ENCODE results near the gene LZTR1. TPM values are rescaled to one million over a fixed set of nuclear protein-coding genes. Genes with fewer than 3 reads are reported as not detected.

The LZTR1 gene
- total and polyA plus RNA-seq, 2 of the 8 experiments (the other 6 are each of a cell fraction or from before 2014, with no cell fraction given) = 22.3 to 31.0 TPM

DNA sequence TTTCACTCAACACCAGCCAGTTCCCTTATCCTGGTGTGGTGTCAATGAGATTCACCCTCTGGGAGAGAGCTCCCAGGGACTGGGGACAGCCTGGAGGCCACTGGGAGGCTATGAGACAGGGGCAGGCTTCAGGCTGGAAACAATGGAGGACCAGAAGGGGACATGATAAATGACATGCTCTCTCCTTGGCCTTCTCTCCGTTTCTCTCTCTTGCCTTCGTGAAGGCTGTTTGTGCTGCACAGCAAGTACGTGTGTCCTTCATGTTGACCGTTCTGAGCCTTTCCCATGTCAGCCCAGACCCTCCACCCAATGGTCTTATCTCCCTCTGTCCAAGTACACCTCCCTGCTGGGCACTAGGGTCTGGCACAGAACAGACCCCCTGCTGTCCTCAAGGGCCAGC lies 1.6 kb upstream of the LZTR1 start:
- Histone ChIP-seq H3K79me1 (ENCODE audit: low read depth, low read length) (no peaks in the 10 kb centered on the region), H2AFZ (ENCODE audit: low read length) (no peak overlapping the region), H3K36me3 (ENCODE audit: control insufficient read depth in 2 of 4, insufficient read depth in 4 of 4, low read length in 3 of 4) (no peaks in the 10 kb centered on the region), H3K18ac (ENCODE audit: extremely low read depth, low read length) (no peak overlapping the region), H2BK120ac (replicated peaks; ENCODE audit: low read depth, low read length) (no peak overlapping the region), H3K4ac (replicated peaks; ENCODE audit: insufficient read length, low read depth, low read length) (no peak overlapping the region), H3K4me3 (ENCODE audit: extremely low read depth in 1 of 4, insufficient read depth in 2 of 4, low read depth in 3 of 4, low read length in 4 of 4) (no peak overlapping the region), H4K8ac (ENCODE audit: extremely low read depth, insufficient read depth, low read length) (no peak overlapping the region; the same call in none of the 2 replicates), H3K27me3 (replicated peaks in 1 of 4; ENCODE audit: control insufficient read depth in 3 of 4, extremely low read depth in 1 of 4, insufficient read depth in 3 of 4, low read length in 3 of 4) (peaks cover 0 to 14% (median 7%) of the 10 kb centered on the region in 4 experiments; a peak in 5 of 7 replicates), H2BK5ac (ENCODE audit: low read depth, low read length) (no peak overlapping the region), H3K23ac (ENCODE audit: insufficient read length) (no peak overlapping the region), H3K4me1 (replicated peaks in 1 of 4; ENCODE audit: control insufficient read depth in 3 of 4, insufficient read depth in 4 of 4, low read length in 3 of 4) (peaks cover 5 to 25% (median 8%) of the 10 kb centered on the region in 4 experiments; a peak in 6 of 7 replicates), H4K20me1 (replicated peaks in 1 of 2; ENCODE audit: control insufficient read depth in 1 of 2, insufficient read depth in 2 of 2, low read length in 2 of 2) (peaks cover under 1 to 1% of the 10 kb centered on the region in 2 experiments), H3K14ac (ENCODE audit: insufficient read length) (no peak overlapping the region), H4K91ac (replicated peaks; ENCODE audit: insufficient read length, low read length) (no peak overlapping the region), H3K56ac (replicated peaks; ENCODE audit: insufficient read length, low read depth, low read length) (no peak overlapping the region), H3K9ac (replicated peaks in 1 of 4; ENCODE audit: extremely low read depth in 1 of 4, low read depth in 3 of 4, low read length in 3 of 4) (peak overlapping the region in 1 of 4 experiments; percentile 15; a peak in 1 of 7 replicates), H2AK5ac (ENCODE audit: low read depth, low read length) (peak overlapping the region; percentile 8), H2BK15ac (ENCODE audit: low read length) (no peak overlapping the region), H3K23me2 (ENCODE audit: low read depth, low read length) (peaks cover 8% of the 10 kb centered on the region), H4K5ac (ENCODE audit: insufficient read length, low read depth, low read length) (no peak overlapping the region), H2BK12ac (ENCODE audit: low read depth, low read length) (no peak overlapping the region), H3K4me2 (ENCODE audit: insufficient read depth in 1 of 2, low read depth in 2 of 2, low read length in 2 of 2) (peak overlapping the region; percentile 63 to 92; a peak in 1 of 4 replicates), H2BK20ac (ENCODE audit: low read length) (no peak overlapping the region), H3K9me3 (ENCODE audit: insufficient read depth in 2 of 2, low read depth in 1 of 2, low read length in 1 of 2) (peaks cover 11 to 17% of the 10 kb centered on the region in 2 experiments), H3K27ac (ENCODE audit: low read depth, low read length) (no peak overlapping the region), H3K79me2 (ENCODE audit: control insufficient read depth in 1 of 2, insufficient read depth in 2 of 2, low read length in 2 of 2) (no peaks in the 10 kb centered on the region)
- 91% methylated on average over 4 of the region's 4 CpGs; no CpG with 5 or more reads in 1 of the 2 experiments for WGBS, 2 experiments (ENCODE audit: extremely low coverage in 1 of 2, insufficient coverage in 1 of 2, insufficient read length in 1 of 2, insufficient replicate concordance in 2 of 2, low coverage in 1 of 2, low lambda C conversion rate in 2 of 2, missing lambda C conversion rate in 1 of 2)
- DNase-seq (ENCODE audit: low read depth in 1 of 2, low spot score in 2 of 2) (no peak), FAIRE-seq (no peak)
- ChIA-PET CTCF (ENCODE audit: partially characterized antibody) (interaction anchor here (0.7 to 2.5 kb wide), 5 partner anchors 8 to 204 kb away, joined by 3 to 10 read pairs (median 3); partner anchors contain the start of gene THAP7), POLR2A (ENCODE audit: partially characterized antibody) (interaction anchor here (1.9 to 4.6 kb wide), 2 partner anchors 18 to 22 kb away, joined by 6 to 45 read pairs; partner anchors contain the start of gene THAP7)
- TF ChIP-seq SP4 (IDR thresholded peaks at IDR 0.05; ENCODE audit: low read length) (no peak), RFX5 (IDR thresholded peaks at IDR 0.05; ENCODE audit: borderline replicate concordance, low read depth, low read length) (no peak), POLR2A (IDR thresholded peaks at IDR 0.05; ENCODE audit: control extremely low read depth in 1 of 2, low read depth in 2 of 2, low read length in 2 of 2) (no peak), RAD21 (IDR thresholded peaks at IDR 0.05 in 1 of 2, conservative IDR thresholded peaks at IDR 0.05 in 1 of 2; ENCODE audit: low read depth in 2 of 2, low read length in 2 of 2) (no peak)
